Brain microvascular endothelial cell (primary cell): ENCODE measurements around the gene VPS26A.

Experiments
- DNase-seq: peaks from one replicate; pipeline ENCODE4 v3.0.0-alpha.2; 2020
- H3K27ac ChIP-seq: fragments of 250-450 bp; sonication (Bioruptor Pico); 2 replicates; pipeline ENCODE4 v1.5.1; 2020; ENCODE audit warnings: mild to moderate bottlenecking, moderate library complexity
- H3K27me3 ChIP-seq: fragments of 250-450 bp; sonication (Bioruptor Pico); replicated peaks from 2 replicates; pipeline ENCODE4 v1.5.1; 2020; ENCODE audit warnings: mild to moderate bottlenecking
- H3K36me3 ChIP-seq: fragments of 250-450 bp; sonication (Bioruptor Pico); replicated peaks from 2 replicates; pipeline ENCODE4 v1.5.1; 2020; ENCODE audit warnings: mild to moderate bottlenecking
- H3K4me3 ChIP-seq: 2 replicates; pipeline ENCODE4 v1.5.1; 2011; ENCODE audit warnings: low read depth, mild to moderate bottlenecking, control low read depth, low read length, moderate library complexity
- CTCF ChIP-seq: IDR thresholded peaks from 2 replicates; pipeline ENCODE4 v1.5.1; 2011; ENCODE audit warnings: low read depth, mild to moderate bottlenecking, moderate library complexity, low read length, control low read depth, inconsistent platforms; ENCODE audit errors: missing control alignments
- in situ Hi-C: cut with HindIII; loops from 2 replicates; pipeline ENCODE4 v1.10.0; 2017; ENCODE audit warnings: low sequenced_read_pairs, low pct_ligation_motif_present

The VPS26A gene

GRCh38 chr10:69201045-69201444 lies 77.1 kb downstream of the VPS26A start:
- H3K4me3 ChIP-seq, result no peak overlapping the region
- peaks cover 37% of the 10 kb centered on the region for H3K36me3 ChIP-seq
- H3K27me3 ChIP-seq, result no peaks in the 10 kb centered on the region

GRCh38 chr10:69202332-69202731 lies 78.4 kb downstream of the VPS26A start:
- no peak for DNase-seq
- no peaks in the 10 kb centered on the region for H3K27me3 ChIP-seq
- peaks cover 38% of the 10 kb centered on the region for H3K36me3 ChIP-seq
- TF ChIP-seq CTCF, result no peak
- H3K27ac ChIP-seq, result no peak overlapping the region
- H3K4me3 ChIP-seq, result no peak overlapping the region
- in situ Hi-C loops, result no loop called here

More at GRCh38 chr10:69201045-69201444, 77.1 kb downstream of the VPS26A start:
- no peak for DNase-seq
- in situ Hi-C loops, result no loop called here
- H3K27ac ChIP-seq, result no peak overlapping the region
- TF ChIP-seq CTCF, result no peak

GRCh38 chr10:69208761-69209160 lies 84.8 kb downstream of the VPS26A start:
- DNase-seq, result no peak
- H3K36me3 ChIP-seq, result peaks cover 23% of the 10 kb centered on the region
- no peaks in the 10 kb centered on the region for H3K27me3 ChIP-seq
- in situ Hi-C loops, result no loop called here
- no peak overlapping the region for H3K27ac ChIP-seq
- no peak for TF ChIP-seq CTCF
- H3K4me3 ChIP-seq, result no peak overlapping the region

- no peak overlapping the region for H3K27ac ChIP-seq
- H3K4me3 ChIP-seq, result no peak overlapping the region
- no peaks in the 10 kb centered on the region for H3K27me3 ChIP-seq
- TF ChIP-seq CTCF, result no peak
- DNase-seq, result no peak
- H3K36me3 ChIP-seq, result peaks cover 23% of the 10 kb centered on the region
- in situ Hi-C loops, result no loop called here
Observed at GRCh38 chr10:69209787-69210484, 86.0 kb downstream of the VPS26A start.

- H3K27ac ChIP-seq, result no peak overlapping the region
- TF ChIP-seq CTCF, result no peak
- no peak for DNase-seq
- in situ Hi-C loops, result no loop called here
- H3K4me3 ChIP-seq, result no peak overlapping the region
- H3K27me3 ChIP-seq, result no peaks in the 10 kb centered on the region
- H3K36me3 ChIP-seq, result peaks cover 16% of the 10 kb centered on the region
Observed at GRCh38 chr10:69211104-69211503, 87.1 kb downstream of the VPS26A start.

- no peak for DNase-seq
- Histone ChIP-seq H3K36me3 (peaks cover 16% of the 10 kb centered on the region), H3K27me3 (no peaks in the 10 kb centered on the region), H3K4me3 (no peak overlapping the region), H3K27ac (no peak overlapping the region)
- in situ Hi-C loops, result no loop called here
- no peak for TF ChIP-seq CTCF
Observed at GRCh38 chr10:69211524-69211923, 87.5 kb downstream of the VPS26A start.
